ENCODE measurements around the gene WASL.

The WASL gene

GRCh38 chr7:123687161-123687560, 61.6 kb downstream of the WASL start:
- H3K27ac ChIP-seq (ENCODE audit: low read depth, low read length), result no peak overlapping the region
- H4K8ac ChIP-seq (ENCODE audit: low read depth, low read length), result no peak overlapping the region
- H3K36me3 ChIP-seq (ENCODE audit: control insufficient read depth in 1 of 2, insufficient read depth in 2 of 2, low read length in 2 of 2), result peaks cover 0 to 3% of the 10 kb centered on the region in 2 experiments
- H2BK120ac ChIP-seq (ENCODE audit: insufficient read depth, low read length, poor library complexity), result no peak overlapping the region
- no peak overlapping the region for H3K9ac ChIP-seq (ENCODE audit: low read length)
- H3K4me3 ChIP-seq (ENCODE audit: low read depth, low read length), result no peak overlapping the region
- H2AK5ac ChIP-seq (ENCODE audit: low read length), result no peak overlapping the region
- DNase-seq, result no peak
- no peak overlapping the region for H4K91ac ChIP-seq (ENCODE audit: low read depth, low read length)
- H3K4me1 ChIP-seq (ENCODE audit: control insufficient read depth in 1 of 2, insufficient read depth in 2 of 2, low read length in 2 of 2), result no peaks in the 10 kb centered on the region
- H3K27me3 ChIP-seq (ENCODE audit: insufficient read depth, low read length), result no peaks in the 10 kb centered on the region
- H3K79me1 ChIP-seq (ENCODE audit: low read length), result no peaks in the 10 kb centered on the region
- no peak overlapping the region for H3K14ac ChIP-seq (ENCODE audit: low read length)
- no peak overlapping the region for H3K23ac ChIP-seq (ENCODE audit: low read length)
- no peak overlapping the region for H2BK5ac ChIP-seq (ENCODE audit: low read depth, low read length, poor library complexity)
- no peak overlapping the region for H3K4me2 ChIP-seq (ENCODE audit: low read length)
- no peak overlapping the region for H3K18ac ChIP-seq (ENCODE audit: low read length)
- H3K4ac ChIP-seq (ENCODE audit: low read depth, low read length), result no peak overlapping the region
- no peaks in the 10 kb centered on the region for H3K9me3 ChIP-seq (ENCODE audit: insufficient read depth, low read depth, low read length)
- WGBS (ENCODE audit: extremely low coverage, insufficient coverage, insufficient read length), result no CpG with 5 or more reads among the region's 2 CpGs
- no peak overlapping the region for H4K12ac ChIP-seq (ENCODE audit: low read depth, low read length)
- no peak overlapping the region for H2BK12ac ChIP-seq (ENCODE audit: low read length)
- H3K79me2 ChIP-seq (ENCODE audit: control insufficient read depth, insufficient read depth, low read length, poor library complexity), result no peaks in the 10 kb centered on the region
- H2AFZ ChIP-seq (ENCODE audit: insufficient read depth, low read length, poor library complexity), result no peak overlapping the region

- peaks cover 0 to 2% of the 10 kb centered on the region in 2 experiments for H3K4me1 ChIP-seq (ENCODE audit: control insufficient read depth in 1 of 2, insufficient read depth in 2 of 2, low read length in 2 of 2)
- H3K79me2 ChIP-seq (ENCODE audit: control insufficient read depth, insufficient read depth, low read length, poor library complexity), result no peaks in the 10 kb centered on the region
- H3K27ac ChIP-seq (ENCODE audit: low read depth, low read length), result no peak overlapping the region
- H3K79me1 ChIP-seq (ENCODE audit: low read length), result no peaks in the 10 kb centered on the region
- H2BK5ac ChIP-seq (ENCODE audit: low read depth, low read length, poor library complexity), result no peak overlapping the region
- no peak overlapping the region for H3K4ac ChIP-seq (ENCODE audit: low read depth, low read length)
- H3K23ac ChIP-seq (ENCODE audit: low read length), result no peak overlapping the region
- H2BK12ac ChIP-seq (ENCODE audit: low read length), result no peak overlapping the region
- no peak overlapping the region for H2AK5ac ChIP-seq (ENCODE audit: low read length)
- H4K91ac ChIP-seq (ENCODE audit: low read depth, low read length), result no peak overlapping the region
- DNase-seq, result peak; percentile 64 to 91
- H3K4me3 ChIP-seq (ENCODE audit: low read depth, low read length), result no peak overlapping the region
- no peak overlapping the region for H3K14ac ChIP-seq (ENCODE audit: low read length)
- no CpG with 5 or more reads among the region's 1 CpG for WGBS (ENCODE audit: extremely low coverage, insufficient coverage, insufficient read length)
- no peak overlapping the region for H3K18ac ChIP-seq (ENCODE audit: low read length)
- no peak overlapping the region for H3K9ac ChIP-seq (ENCODE audit: low read length)
- no peaks in the 10 kb centered on the region for H3K36me3 ChIP-seq (ENCODE audit: control insufficient read depth in 1 of 2, insufficient read depth in 2 of 2, low read length in 2 of 2)
- H2AFZ ChIP-seq (ENCODE audit: insufficient read depth, low read length, poor library complexity), result no peak overlapping the region
- H4K12ac ChIP-seq (ENCODE audit: low read depth, low read length), result no peak overlapping the region
- H3K27me3 ChIP-seq (ENCODE audit: insufficient read depth, low read length), result no peaks in the 10 kb centered on the region
- H3K4me2 ChIP-seq (ENCODE audit: low read length), result no peak overlapping the region
- no peaks in the 10 kb centered on the region for H3K9me3 ChIP-seq (ENCODE audit: insufficient read depth, low read depth, low read length)
- H2BK120ac ChIP-seq (ENCODE audit: insufficient read depth, low read length, poor library complexity), result no peak overlapping the region
- no peak overlapping the region for H4K8ac ChIP-seq (ENCODE audit: low read depth, low read length)
Observed at GRCh38 chr7:123682690-123683089, 66.1 kb downstream of the WASL start.

- no peak overlapping the region for H3K4ac ChIP-seq (ENCODE audit: low read depth, low read length)
- no peak overlapping the region for H2BK120ac ChIP-seq (ENCODE audit: insufficient read depth, low read length, poor library complexity)
- no peaks in the 10 kb centered on the region for H3K27me3 ChIP-seq (ENCODE audit: insufficient read depth, low read length)
- no peak overlapping the region for H4K8ac ChIP-seq (ENCODE audit: low read depth, low read length)
- no peaks in the 10 kb centered on the region for H3K79me2 ChIP-seq (ENCODE audit: control insufficient read depth, insufficient read depth, low read length, poor library complexity)
- H3K4me3 ChIP-seq (ENCODE audit: low read depth, low read length), result no peak overlapping the region
- H2AFZ ChIP-seq (ENCODE audit: insufficient read depth, low read length, poor library complexity), result no peak overlapping the region
- 100% methylated on average over 1 of the region's 2 CpGs for WGBS (ENCODE audit: extremely low coverage, insufficient coverage, insufficient read length)
- no peak overlapping the region for H3K14ac ChIP-seq (ENCODE audit: low read length)
- H3K18ac ChIP-seq (ENCODE audit: low read length), result no peak overlapping the region
- peaks cover 0 to 2% of the 10 kb centered on the region in 2 experiments for H3K4me1 ChIP-seq (ENCODE audit: control insufficient read depth in 1 of 2, insufficient read depth in 2 of 2, low read length in 2 of 2)
- no peaks in the 10 kb centered on the region for H3K79me1 ChIP-seq (ENCODE audit: low read length)
- H3K27ac ChIP-seq (ENCODE audit: low read depth, low read length), result no peak overlapping the region
- H4K91ac ChIP-seq (ENCODE audit: low read depth, low read length), result no peak overlapping the region
- no peak overlapping the region for H2BK12ac ChIP-seq (ENCODE audit: low read length)
- no peak overlapping the region for H2BK5ac ChIP-seq (ENCODE audit: low read depth, low read length, poor library complexity)
- H3K23ac ChIP-seq (ENCODE audit: low read length), result no peak overlapping the region
- no peaks in the 10 kb centered on the region for H3K9me3 ChIP-seq (ENCODE audit: insufficient read depth, low read depth, low read length)
- H4K12ac ChIP-seq (ENCODE audit: low read depth, low read length), result no peak overlapping the region
- no peaks in the 10 kb centered on the region for H3K36me3 ChIP-seq (ENCODE audit: control insufficient read depth in 1 of 2, insufficient read depth in 2 of 2, low read length in 2 of 2)
- DNase-seq, result no peak
- no peak overlapping the region for H3K9ac ChIP-seq (ENCODE audit: low read length)
- H3K4me2 ChIP-seq (ENCODE audit: low read length), result no peak overlapping the region
- H2AK5ac ChIP-seq (ENCODE audit: low read length), result no peak overlapping the region
Observed at GRCh38 chr7:123681561-123681960, 67.2 kb downstream of the WASL start.

GRCh38 chr7:123680580-123680979, 68.2 kb downstream of the WASL start:
- H3K18ac ChIP-seq (ENCODE audit: low read length), result no peak overlapping the region
- no peak overlapping the region for H2BK5ac ChIP-seq (ENCODE audit: low read depth, low read length, poor library complexity)
- no peak overlapping the region for H3K4ac ChIP-seq (ENCODE audit: low read depth, low read length)
- H3K9ac ChIP-seq (ENCODE audit: low read length), result no peak overlapping the region
- H2BK12ac ChIP-seq (ENCODE audit: low read length), result no peak overlapping the region
- no peak overlapping the region for H3K23ac ChIP-seq (ENCODE audit: low read length)
- H3K4me2 ChIP-seq (ENCODE audit: low read length), result no peak overlapping the region
- H2AFZ ChIP-seq (ENCODE audit: insufficient read depth, low read length, poor library complexity), result no peak overlapping the region
- H3K27me3 ChIP-seq (ENCODE audit: insufficient read depth, low read length), result no peaks in the 10 kb centered on the region
- H3K27ac ChIP-seq (ENCODE audit: low read depth, low read length), result no peak overlapping the region
- H4K8ac ChIP-seq (ENCODE audit: low read depth, low read length), result no peak overlapping the region
- no peak overlapping the region for H3K4me3 ChIP-seq (ENCODE audit: low read depth, low read length)
- H4K12ac ChIP-seq (ENCODE audit: low read depth, low read length), result no peak overlapping the region
- H3K4me1 ChIP-seq (ENCODE audit: control insufficient read depth in 1 of 2, insufficient read depth in 2 of 2, low read length in 2 of 2), result peaks cover 0 to 2% of the 10 kb centered on the region in 2 experiments
- no peak overlapping the region for H2BK120ac ChIP-seq (ENCODE audit: insufficient read depth, low read length, poor library complexity)
- H3K9me3 ChIP-seq (ENCODE audit: insufficient read depth, low read depth, low read length), result no peaks in the 10 kb centered on the region
- no CpG with 5 or more reads among the region's 3 CpGs for WGBS (ENCODE audit: extremely low coverage, insufficient coverage, insufficient read length)
- H2AK5ac ChIP-seq (ENCODE audit: low read length), result no peak overlapping the region
- H3K79me2 ChIP-seq (ENCODE audit: control insufficient read depth, insufficient read depth, low read length, poor library complexity), result no peaks in the 10 kb centered on the region
- H3K79me1 ChIP-seq (ENCODE audit: low read length), result peaks cover 2% of the 10 kb centered on the region
- no peak overlapping the region for H4K91ac ChIP-seq (ENCODE audit: low read depth, low read length)
- DNase-seq, result no peak
- H3K36me3 ChIP-seq (ENCODE audit: control insufficient read depth in 1 of 2, insufficient read depth in 2 of 2, low read length in 2 of 2), result no peaks in the 10 kb centered on the region
- no peak overlapping the region for H3K14ac ChIP-seq (ENCODE audit: low read length)
